Endothelial cell of umbilical vein (primary cell): Measurements from ENCODE around the gene NEDD4L. TPM values are rescaled to one million over a fixed set of nuclear protein-coding genes. Genes with fewer than 3 reads are reported as not detected.

ENCODE experiments used
- BruUV-seq: library from RNA; stranded (reverse); fragments of 400-500 nt; replicated peaks from 2 replicates; lab custom pipeline; 2021; lab: Mats Ljungman, UMichigan
- CTCF ChIA-PET: fragments of 300-600, 350-600 bp; sonication (Branson Sonifier 250); formaldehyde crosslinking; loops from one replicate; lab custom pipeline; 2021; ENCODE audit warnings: antibody characterized with exemption, inconsistent platforms; lab: Charles Lee
- POLR2A ChIA-PET: fragments of 300-600, 350-600 bp; sonication (Branson Sonifier 250); formaldehyde crosslinking; loops from one replicate; lab custom pipeline; 2021; ENCODE audit warnings: antibody characterized with exemption, inconsistent platforms; lab: Charles Lee
- DNase-seq: peaks from one replicate; pipeline ENCODE4 v3.0.0-alpha.2; 2011; ENCODE audit warnings: low read depth, low spot score
- FAIRE-seq: peaks from 2 replicates; lab custom pipeline; 2011; peaks lifted over from hg19 to GRCh38; lab: Jason Lieb, UNC
- H2AFZ ChIP-seq: 2 replicates; pipeline ENCODE4 v1.6.0; 2012; ENCODE audit warnings: low read depth, low read length, control low read depth, inconsistent platforms
- H3K27ac ChIP-seq: 2 replicates; pipeline ENCODE4 v1.5.1; 2011; ENCODE audit warnings: low read depth, mild to moderate bottlenecking, control low read depth, low read length, moderate library complexity; ENCODE audit not compliant: insufficient read depth
- H3K27me3 ChIP-seq, 2 experiments: 2 replicates each; pipeline versions ENCODE4 v1.6.0 to v1.6.1; 2011; ENCODE audit warnings: low read length in 2 of 2, mixed read lengths in 1 of 2; ENCODE audit not compliant: control insufficient read depth in 2 of 2, insufficient read depth in 2 of 2
- H3K36me3 ChIP-seq, 2 experiments: 2 replicates in 1 of 2; 3 replicates in 1 of 2; pipeline ENCODE4 v1.5.1; 2011; ENCODE audit warnings: low read length in 2 of 2, mild to moderate bottlenecking in 1 of 2, moderate library complexity in 1 of 2; ENCODE audit not compliant: control insufficient read depth in 2 of 2, insufficient read depth in 2 of 2; ENCODE audit errors: extremely low read depth in 1 of 2
- H3K4me1 ChIP-seq: 3 replicates; pipeline ENCODE4 v1.5.1; 2011; ENCODE audit warnings: mild to moderate bottlenecking, low read length; ENCODE audit not compliant: control insufficient read depth, insufficient read depth; ENCODE audit errors: extremely low read depth
- H3K4me2 ChIP-seq: 2 replicates; pipeline ENCODE4 v1.6.1; 2011; ENCODE audit warnings: low read length, control low read depth, mixed read lengths; ENCODE audit not compliant: insufficient read depth
- H3K4me3 ChIP-seq, 3 experiments: fragments of 200-600 bp in 1 of 3; sonication (generic), shearing (Covaris generic) in 1 of 3; replicated peaks in 1 of 3; 2 replicates each; pipeline ENCODE4 v1.5.1; 2011 to 2016; ENCODE audit warnings: control low read depth in 3 of 3, low read length in 3 of 3, mild to moderate bottlenecking in 2 of 3, inconsistent platforms in 1 of 3, low read depth in 1 of 3, moderate library complexity in 1 of 3; ENCODE audit not compliant: insufficient read depth in 1 of 3
- H3K79me2 ChIP-seq: 2 replicates; pipeline ENCODE4 v1.6.0; 2012; ENCODE audit warnings: low read length, inconsistent platforms; ENCODE audit not compliant: control insufficient read depth, insufficient read depth
- H3K9ac ChIP-seq: replicated peaks from 2 replicates; pipeline ENCODE3; 2011; ENCODE audit warnings: low read length, control low read depth; ENCODE audit not compliant: insufficient read depth; ENCODE audit errors: extremely low read depth
- H3K9me1 ChIP-seq: replicated peaks from 3 replicates; pipeline ENCODE4 v1.6.0; 2011; ENCODE audit warnings: mild to moderate bottlenecking, low read length; ENCODE audit not compliant: control insufficient read depth, insufficient read depth; ENCODE audit errors: extremely low read depth
- H3K9me3 ChIP-seq: replicated peaks from 2 replicates; pipeline ENCODE4 v1.5.1; 2012; ENCODE audit warnings: low read length, inconsistent platforms; ENCODE audit not compliant: control insufficient read depth, insufficient read depth
- H4K20me1 ChIP-seq: replicated peaks from 2 replicates; pipeline ENCODE3; 2011; ENCODE audit warnings: mild to moderate bottlenecking, low read length; ENCODE audit not compliant: control insufficient read depth, insufficient read depth; ENCODE audit errors: extremely low read depth
- CTCF ChIP-seq, 2 donors: IDR thresholded peaks; 1 replicate in 1 of 2; 2 replicates in 1 of 2; pipeline ENCODE4 v1.5.1; 2011; ENCODE audit warnings: low read length in 2 of 2, mild to moderate bottlenecking in 2 of 2, moderate library complexity in 2 of 2, control low read depth in 1 of 2, inconsistent platforms in 1 of 2, low read depth in 1 of 2; ENCODE audit not compliant: insufficient read depth in 1 of 2; ENCODE audit errors: extremely low read depth in 1 of 2
- EZH2 ChIP-seq: IDR thresholded peaks from 2 replicates; pipeline ENCODE4 v1.6.1; 2012; ENCODE audit warnings: borderline replicate concordance, low read depth, mild to moderate bottlenecking, moderate library complexity, low read length, inconsistent platforms; ENCODE audit not compliant: severe bottlenecking
- FOS ChIP-seq: IDR thresholded peaks from 2 replicates; pipeline ENCODE4 v1.6.1; 2011; ENCODE audit warnings: mild to moderate bottlenecking, low read length, moderate library complexity, borderline replicate concordance; ENCODE audit not compliant: insufficient read depth
- GATA2 ChIP-seq: IDR thresholded peaks from 2 replicates; pipeline ENCODE4 v1.7.0; 2011; ENCODE audit warnings: low read depth, mild to moderate bottlenecking, moderate library complexity, mixed read lengths, low read length; ENCODE audit not compliant: insufficient read length, insufficient read depth
- JUN ChIP-seq: IDR thresholded peaks from 2 replicates; pipeline ENCODE4 v1.6.1; 2011; ENCODE audit warnings: borderline replicate concordance, low read depth; ENCODE audit not compliant: insufficient read length, insufficient read depth
- MAX ChIP-seq: IDR thresholded peaks from 2 replicates; pipeline ENCODE4 v1.6.1; 2011; ENCODE audit not compliant: insufficient read depth, insufficient read length
- MYC ChIP-seq: IDR thresholded peaks from one replicate; pipeline ENCODE4 v1.6.1; 2011; ENCODE audit warnings: mild to moderate bottlenecking, low read depth, low read length
- POLR2A ChIP-seq: IDR thresholded peaks from 2 replicates; pipeline ENCODE4 v1.6.1; 2012; ENCODE audit warnings: low read depth, mild to moderate bottlenecking, control low read depth, low read length
- dilution Hi-C: fragments of 300-500 bp; cut with MboI; formaldehyde crosslinking; loops from one replicate; pipeline ENCODE4 v1.15.0; 2019; ENCODE audit warnings: low sequenced_read_pairs; ENCODE audit not compliant: extremely low pct_ligation_motif_present
- intact Hi-C: fragments of 100-400 bp; cut with micrococcal nuclease; formaldehyde crosslinking; loops from one replicate; pipeline ENCODE4 v1.10.0; 2022
- polyA plus RNA-seq, 4 experiments: library from polyadenylated mRNA; depleted of rRNA in 3 of 4; stranded (reverse) in 3 of 4; unstranded in 1 of 4; fragments of >200 nt; gene quantifications; 2 replicates each; pipeline versions ENCODE4 v1.2.1 to v1.2.3, GENCODE V29; 2011 to 2012; ENCODE audit warnings: missing spikeins in 1 of 4
- total RNA-seq: library from RNA; stranded (reverse); gene quantifications from 2 replicates; pipeline ENCODE4 v1.2.3, GENCODE V29; 2021

The NEDD4L gene
- total and polyA plus RNA-seq, 2 donors (not counting 3 experiments of a cell fraction or from before 2014, with no cell fraction given) = 20.5 to 78.9 TPM

GRCh38 chr18:58416014-58416703 lies 372.1 kb downstream of the NEDD4L start:
- Histone ChIP-seq H3K9me1 (no peaks in the 10 kb centered on the region), H3K4me2 (no peak overlapping the region), H3K9me3 (no peaks in the 10 kb centered on the region), H3K9ac (no peak overlapping the region), H3K4me3 (no peak overlapping the region), H3K79me2 (no peaks in the 10 kb centered on the region), H3K27me3 (no peaks in the 10 kb centered on the region), H3K27ac (no peak overlapping the region), H3K36me3 (no peaks in the 10 kb centered on the region), H2AFZ (no peak overlapping the region), H3K4me1 (peaks cover 20% of the 10 kb centered on the region), H4K20me1 (no peaks in the 10 kb centered on the region)
- POLR2A ChIA-PET = no interaction called here
- TF ChIP-seq MAX = no peak
- no peak for TF ChIP-seq FOS
- no peak for TF ChIP-seq EZH2
- TF ChIP-seq MYC = no peak
- TF ChIP-seq POLR2A = no peak
- no peak for TF ChIP-seq CTCF (IDR thresholded peaks at IDR 0.05; ENCODE audit: extremely low read depth in 1 of 2, insufficient read depth in 1 of 2, low read depth in 1 of 2, low read length in 2 of 2)
- no peak for TF ChIP-seq JUN
- TF ChIP-seq GATA2 = no peak
- FAIRE-seq (no peak), DNase-seq (no peak)
- CTCF ChIA-PET = interaction anchor here (1.4 to 1.9 kb wide), 3 partner anchors 9 to 78 kb away, joined by 5 to 7 read pairs (median 6); no protein-coding TSS in a partner anchor
- dilution Hi-C loops (no loop called here), intact Hi-C loops (no loop called here)
- BruUV-seq = no TSS peak
